Osteocyte (in vitro differentiated cells): ENCODE results near the gene TBL1X. TPM values are rescaled to one million over a fixed set of nuclear protein-coding genes. Genes with fewer than 3 reads are reported as not detected.
"Not testable (repeated sequence)": the region's sequence is repeated elsewhere in the genome, so short reads cannot be mapped to it uniquely, and the experiment has no call there.

Source experiments
- DNase-seq: peaks from one replicate; pipeline ENCODE4 v3.0.0; 2021; ENCODE audit warnings: mixed read lengths; ENCODE audit not compliant: unreplicated experiment; ENCODE audit errors: extremely low spot score
- H3K27ac Mint-ChIP-seq: one replicate; pipeline ENCODE4 v1.8.0; 2021; ENCODE audit warnings: mild to moderate bottlenecking, mixed read lengths; ENCODE audit not compliant: unreplicated experiment
- H3K27me3 Mint-ChIP-seq: one replicate; pipeline ENCODE4 v1.8.0; 2021; ENCODE audit warnings: mixed read lengths; ENCODE audit not compliant: unreplicated experiment
- H3K36me3 Mint-ChIP-seq: one replicate; pipeline ENCODE4 v1.8.0; 2021; ENCODE audit warnings: mixed read lengths; ENCODE audit not compliant: unreplicated experiment
- H3K4me1 Mint-ChIP-seq: one replicate; pipeline ENCODE4 v1.8.0; 2021; ENCODE audit warnings: mixed read lengths; ENCODE audit not compliant: unreplicated experiment
- H3K4me3 Mint-ChIP-seq: one replicate; pipeline ENCODE4 v1.8.0; 2021; ENCODE audit warnings: mild to moderate bottlenecking, moderate library complexity, mixed read lengths; ENCODE audit not compliant: unreplicated experiment
- H3K9me3 Mint-ChIP-seq: one replicate; pipeline ENCODE4 v1.8.0; 2021; ENCODE audit warnings: mixed read lengths; ENCODE audit not compliant: unreplicated experiment
- CTCF ChIP-seq: fragments of 200-600 bp; sonication (generic); IDR thresholded peaks from 2 replicates; pipeline ENCODE4 v1.5.0; 2021; ENCODE audit warnings: antibody characterized with exemption, mild to moderate bottlenecking, moderate library complexity
- total RNA-seq: library from RNA; stranded (reverse); gene quantifications from 2 replicates; pipeline ENCODE4 v1.2.1, GENCODE V29; 2021

The TBL1X gene
- total RNA-seq, 1 donor from 2014 or later: 35.3 TPM

- H3K27ac Mint-ChIP-seq: peak overlapping the region; percentile 45
- H3K4me3 Mint-ChIP-seq: peak overlapping the region; percentile 27
- H3K4me1 Mint-ChIP-seq: peaks cover 54% of the 10 kb centered on the region
- no peaks in the 10 kb centered on the region for H3K36me3 Mint-ChIP-seq
- TF ChIP-seq CTCF: no peak
- no peaks in the 10 kb centered on the region for H3K9me3 Mint-ChIP-seq
- DNase-seq: no peak
- no peaks in the 10 kb centered on the region for H3K27me3 Mint-ChIP-seq
Observed at GRCh38 chrX:9530848-9531274, 66.0 kb downstream of the TBL1X start.

GRCh38 chrX:9532349-9532748 is 67.5 kb downstream of the TBL1X start:
- no peak overlapping the region for H3K4me3 Mint-ChIP-seq
- no peaks in the 10 kb centered on the region for H3K36me3 Mint-ChIP-seq
- H3K4me1 Mint-ChIP-seq: peaks cover 57% of the 10 kb centered on the region
- TF ChIP-seq CTCF: no peak
- no peak for DNase-seq
- peak overlapping the region; percentile 34 for H3K27ac Mint-ChIP-seq
- H3K27me3 Mint-ChIP-seq: no peaks in the 10 kb centered on the region
- peaks cover under 1% of the 10 kb centered on the region for H3K9me3 Mint-ChIP-seq

GRCh38 chrX:9533611-9534010 is 68.8 kb downstream of the TBL1X start:
- TF ChIP-seq CTCF: no peak
- H3K9me3 Mint-ChIP-seq: peaks cover 7% of the 10 kb centered on the region
- no peak overlapping the region for H3K4me3 Mint-ChIP-seq
- peaks cover 58% of the 10 kb centered on the region for H3K4me1 Mint-ChIP-seq
- no peaks in the 10 kb centered on the region for H3K27me3 Mint-ChIP-seq
- no peak for DNase-seq
- H3K36me3 Mint-ChIP-seq: no peaks in the 10 kb centered on the region
- H3K27ac Mint-ChIP-seq: peak overlapping the region; percentile 53

GRCh38 chrX:9534686-9535085 is 69.8 kb downstream of the TBL1X start:
- DNase-seq: no peak
- H3K27ac Mint-ChIP-seq: peak overlapping the region; percentile 76
- peaks cover 7% of the 10 kb centered on the region for H3K9me3 Mint-ChIP-seq
- no peak for TF ChIP-seq CTCF
- H3K27me3 Mint-ChIP-seq: no peaks in the 10 kb centered on the region
- H3K4me3 Mint-ChIP-seq: no peak overlapping the region
- peaks cover 62% of the 10 kb centered on the region for H3K4me1 Mint-ChIP-seq
- H3K36me3 Mint-ChIP-seq: no peaks in the 10 kb centered on the region

GRCh38 chrX:9535101-9535500 is 70.2 kb downstream of the TBL1X start:
- H3K36me3 Mint-ChIP-seq: no peaks in the 10 kb centered on the region
- H3K27ac Mint-ChIP-seq: peak overlapping the region; percentile 76
- H3K4me3 Mint-ChIP-seq: peak overlapping the region; percentile 48
- H3K27me3 Mint-ChIP-seq: no peaks in the 10 kb centered on the region
- H3K9me3 Mint-ChIP-seq: peaks cover 7% of the 10 kb centered on the region
- no peak for DNase-seq
- TF ChIP-seq CTCF: no peak
- H3K4me1 Mint-ChIP-seq: peaks cover 62% of the 10 kb centered on the region

GRCh38 chrX:9536156-9536555 is 71.3 kb downstream of the TBL1X start:
- not testable (repeated sequence) for DNase-seq, H3K9me3 Mint-ChIP-seq, H3K27me3 Mint-ChIP-seq, H3K4me3 Mint-ChIP-seq, H3K36me3 Mint-ChIP-seq
- Mint-ChIP-seq H3K4me1 (peaks cover 54% of the 10 kb centered on the region), H3K27ac (peak overlapping the region; percentile 76)
